Activated CD8-positive, alpha-beta memory T cell treated with anti-CD3 and anti-CD28 coated beads, Interleukin-2, amount 50 U/mL, for 4 hours (primary cell): Measurements from ENCODE around the gene EGFR.

Experiments
- DNase-seq: peaks from one replicate; pipeline ENCODE4 v3.0.0-alpha.2; 2020

EGFR gene

DNA sequence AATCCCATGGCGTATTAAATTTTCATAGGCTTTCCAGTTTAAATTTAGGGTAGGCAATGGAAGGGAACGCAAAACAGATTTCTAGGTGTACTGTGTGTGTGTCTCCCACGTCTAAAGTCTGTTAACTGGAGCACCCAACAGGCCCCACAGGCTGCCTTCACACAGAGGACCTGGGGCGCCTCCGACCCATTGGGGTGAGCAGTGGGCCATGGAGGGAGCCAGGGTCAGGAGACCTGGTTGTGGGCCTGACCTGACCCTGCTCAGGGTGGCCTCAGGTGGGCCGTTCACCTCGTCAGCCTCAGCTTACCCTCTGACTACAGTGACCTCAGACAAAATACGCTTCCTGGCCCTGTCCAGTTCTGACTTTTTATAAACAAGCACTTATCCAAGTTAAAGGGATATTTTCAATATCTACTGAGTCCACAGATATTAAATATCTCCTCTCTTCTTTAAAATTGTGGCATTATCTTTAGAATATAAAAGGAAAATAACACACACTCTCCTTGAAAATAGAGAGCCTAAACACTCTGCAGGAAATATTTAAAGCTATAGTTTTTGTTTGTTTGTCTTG, 159.6 kb downstream of the EGFR start:
- no peak for DNase-seq

DNA sequence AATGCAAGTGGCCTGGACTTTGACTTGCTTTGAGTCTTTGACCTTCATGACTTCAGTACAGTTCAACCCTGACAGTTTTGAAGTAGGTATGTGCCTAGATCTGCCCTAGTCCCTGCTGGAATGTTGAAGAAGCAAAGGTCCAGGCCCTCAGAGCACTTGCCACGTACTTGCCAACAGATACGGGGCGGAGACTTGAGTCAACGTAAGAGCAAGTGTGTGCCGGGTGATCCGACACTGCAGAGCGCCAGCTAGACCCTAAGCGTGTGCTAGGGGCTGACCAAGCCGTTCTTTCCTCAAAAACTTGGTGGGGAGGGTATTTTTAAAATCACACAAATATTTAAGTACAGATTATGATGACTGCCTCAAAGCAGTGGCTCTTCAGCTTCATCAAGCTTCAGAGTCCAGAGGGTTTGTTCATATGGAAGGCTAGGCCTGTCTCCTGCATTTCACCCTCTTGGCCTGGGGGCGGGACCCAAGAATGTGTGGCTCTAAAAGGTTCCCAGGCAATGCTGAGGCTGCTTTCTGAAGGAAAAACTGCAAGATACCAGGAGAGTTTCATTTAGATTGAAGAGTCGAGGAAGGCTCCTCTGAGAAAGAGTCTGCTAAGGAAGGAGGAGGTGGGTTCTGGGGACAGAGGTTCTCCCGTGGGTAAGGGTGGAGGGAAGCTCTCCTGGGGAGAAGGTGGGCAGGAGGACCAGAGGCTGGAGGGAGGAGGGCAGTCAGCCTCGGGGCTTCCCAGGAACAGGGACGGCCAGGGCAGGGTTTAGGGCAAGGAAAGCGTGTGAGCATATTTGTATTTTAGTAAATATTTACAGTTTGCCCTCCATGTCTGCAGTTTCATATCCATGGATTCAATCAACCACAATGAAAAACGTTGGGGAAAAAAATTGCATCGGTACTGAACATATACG, 160.3 kb downstream of the EGFR start:
- no peak for DNase-seq

GRCh38 chr7:55179931-55180682, 161.3 kb downstream of the EGFR start:
- no peak for DNase-seq

- DNase-seq = no peak
These were observed 162.2 kb downstream of the EGFR start for GRCh38 chr7:55180963-55181542.

GRCh38 chr7:55181762-55182161, 162.9 kb downstream of the EGFR start:
- no peak for DNase-seq

DNA sequence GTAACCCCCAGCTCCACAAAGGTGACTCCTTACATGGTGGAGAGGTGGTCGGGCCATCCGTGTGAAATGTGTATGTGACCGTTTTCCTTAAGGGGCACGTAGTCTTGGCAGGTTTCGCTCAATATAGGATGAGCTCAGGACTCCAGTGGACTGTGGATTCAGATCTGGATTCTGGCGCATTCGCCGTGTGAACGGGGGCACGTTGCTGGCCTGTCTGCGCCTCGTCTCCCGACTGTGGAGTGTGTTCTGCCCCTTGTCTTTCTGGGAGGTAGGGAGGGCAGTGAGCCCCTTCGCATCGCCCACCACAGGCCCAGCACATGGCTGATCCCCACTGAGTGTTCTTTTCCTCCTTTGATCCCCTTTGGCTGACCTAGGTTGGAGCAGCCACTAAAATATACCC, 165.1 kb downstream of the EGFR start:
- DNase-seq = no peak

DNA sequence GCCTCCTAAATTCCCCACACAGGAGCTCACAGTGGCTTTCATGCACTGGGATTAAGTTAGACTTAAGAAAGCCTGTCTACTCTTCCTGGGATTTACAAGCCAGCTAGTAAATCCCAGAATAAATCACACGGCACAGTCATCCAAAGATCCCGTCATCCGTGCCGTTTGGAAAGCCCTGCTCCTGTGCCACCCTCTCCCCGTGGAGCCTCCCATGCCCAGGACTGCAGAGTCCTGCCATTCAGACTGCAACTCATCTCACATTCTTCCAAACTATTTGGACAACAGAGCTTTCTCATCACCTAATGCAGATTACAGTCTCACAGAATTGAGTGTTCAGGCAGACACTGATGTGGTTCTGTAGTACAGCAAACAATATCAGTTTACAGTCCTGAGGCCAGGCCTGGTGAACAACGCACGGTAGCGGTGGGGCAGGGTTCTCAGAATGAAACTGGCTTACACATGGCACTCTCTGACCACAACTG, 166.5 kb downstream of the EGFR start:
- DNase-seq = no peak

DNA sequence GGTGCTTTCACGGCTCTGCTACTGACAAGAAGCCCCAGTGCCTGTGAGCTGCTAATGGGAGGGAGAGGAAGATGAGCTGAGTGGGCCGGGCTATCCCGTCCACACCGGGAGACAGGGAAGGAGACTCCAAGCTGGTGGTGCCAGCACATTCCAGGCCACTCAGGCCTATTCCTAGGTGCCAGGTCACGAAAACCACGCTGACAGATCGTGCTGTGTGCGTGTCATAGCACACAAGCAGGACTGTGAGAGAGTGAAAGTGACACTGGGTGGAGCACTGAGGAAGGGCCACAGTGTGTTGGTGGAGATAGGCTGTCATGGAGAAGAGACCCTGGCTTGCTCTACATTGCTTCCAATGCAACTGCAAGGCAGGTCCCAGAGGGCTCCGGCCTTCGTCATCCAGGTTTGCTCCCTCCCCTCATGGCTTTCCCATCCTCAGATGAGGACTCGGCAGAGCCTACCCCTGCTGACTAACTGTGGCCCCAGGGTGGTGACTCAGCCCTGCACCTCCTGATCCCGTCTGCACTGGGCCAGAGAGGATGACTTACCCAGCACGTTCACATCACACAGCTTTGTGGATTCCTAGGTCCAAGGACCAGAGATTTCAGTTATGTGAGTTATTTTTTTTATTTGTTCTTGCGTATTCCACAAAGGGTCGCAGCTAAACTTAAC, 167.3 kb downstream of the EGFR start:
- no peak for DNase-seq

- DNase-seq = no peak
These were observed 169.1 kb downstream of the EGFR start for GRCh38 chr7:55187701-55188491.

DNA sequence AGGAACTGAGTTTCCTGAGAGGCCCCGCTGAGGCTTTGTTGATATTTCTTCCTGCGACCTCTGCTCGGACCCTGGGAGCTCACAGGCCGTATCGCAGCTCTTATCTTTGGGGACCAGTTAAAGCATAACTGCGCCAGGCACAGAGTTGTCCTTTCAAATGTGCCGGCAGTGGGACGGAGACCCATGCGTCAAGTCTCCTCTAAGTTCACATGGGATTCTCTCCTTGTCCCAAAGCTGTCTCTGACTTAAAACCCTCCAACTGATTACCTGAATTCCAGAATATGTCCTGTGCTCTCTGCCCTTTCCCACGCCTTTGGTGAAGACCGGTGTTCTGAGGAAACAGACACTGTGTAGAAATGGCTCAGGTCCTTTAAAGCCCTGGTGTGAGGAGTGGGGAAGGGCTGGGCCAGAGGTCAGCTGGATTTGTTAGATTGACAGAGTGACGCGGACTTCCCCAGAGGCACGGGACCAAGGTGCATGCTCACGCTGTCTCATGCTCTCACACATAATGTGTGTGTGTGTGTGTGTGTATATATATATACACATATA, 169.8 kb downstream of the EGFR start:
- no peak for DNase-seq

DNA sequence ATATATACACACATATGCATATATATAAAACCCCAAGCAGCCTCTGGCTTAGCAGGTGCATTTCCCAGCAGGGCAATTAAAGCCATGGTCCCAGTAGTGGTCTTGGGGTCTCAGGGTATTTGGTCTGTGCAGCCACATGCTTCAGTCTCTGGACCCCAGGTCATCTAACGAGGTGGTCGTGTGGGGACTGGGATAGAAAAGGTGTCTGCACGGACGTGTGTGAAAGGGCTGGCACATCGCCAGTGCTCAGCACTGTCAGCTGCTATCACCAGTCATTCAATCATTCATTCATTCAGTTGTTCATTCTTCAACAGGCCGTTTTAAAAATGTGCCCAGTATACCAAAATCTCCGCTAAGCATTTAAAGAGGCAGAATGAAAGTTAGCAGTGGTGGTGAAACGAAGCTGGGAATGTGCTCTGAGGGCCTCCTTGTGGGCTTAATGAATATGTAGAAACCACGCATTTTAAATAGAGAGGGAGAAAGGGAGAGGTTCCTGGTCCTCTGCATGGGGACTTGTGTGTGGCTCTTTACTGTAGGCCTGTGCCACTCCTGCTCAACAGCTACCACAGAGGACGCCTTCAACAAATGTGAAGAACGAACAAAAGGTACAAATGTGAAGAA, 170.4 kb downstream of the EGFR start:
- DNase-seq = no peak

DNA sequence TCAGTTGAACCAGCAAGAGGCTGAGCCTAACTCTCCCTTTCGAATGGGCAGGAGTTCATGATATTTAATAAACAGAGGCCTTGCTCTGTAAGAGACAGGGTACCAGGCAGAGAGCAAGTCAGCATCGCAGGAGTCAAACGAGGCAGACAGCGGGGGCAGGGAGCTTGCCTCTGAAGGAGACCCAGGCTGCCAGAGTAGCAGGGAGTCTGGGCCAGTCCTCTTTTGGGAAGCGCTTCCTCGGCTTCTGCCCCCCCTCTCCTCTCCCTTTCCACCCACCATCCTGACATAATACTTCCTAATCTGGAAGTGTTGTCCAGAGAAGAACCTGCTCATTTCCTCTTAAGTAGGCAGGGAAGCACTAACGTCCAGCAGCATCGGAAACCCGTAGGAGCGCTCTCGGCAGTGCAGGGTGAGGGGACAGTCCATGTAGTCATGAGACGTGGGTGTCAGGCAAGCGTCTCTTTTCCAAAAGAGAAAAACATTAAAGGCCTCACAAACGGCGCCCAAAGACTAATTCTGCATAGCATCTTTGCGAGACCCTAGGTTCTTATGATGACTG, 171.1 kb downstream of the EGFR start:
- no peak for DNase-seq

DNA sequence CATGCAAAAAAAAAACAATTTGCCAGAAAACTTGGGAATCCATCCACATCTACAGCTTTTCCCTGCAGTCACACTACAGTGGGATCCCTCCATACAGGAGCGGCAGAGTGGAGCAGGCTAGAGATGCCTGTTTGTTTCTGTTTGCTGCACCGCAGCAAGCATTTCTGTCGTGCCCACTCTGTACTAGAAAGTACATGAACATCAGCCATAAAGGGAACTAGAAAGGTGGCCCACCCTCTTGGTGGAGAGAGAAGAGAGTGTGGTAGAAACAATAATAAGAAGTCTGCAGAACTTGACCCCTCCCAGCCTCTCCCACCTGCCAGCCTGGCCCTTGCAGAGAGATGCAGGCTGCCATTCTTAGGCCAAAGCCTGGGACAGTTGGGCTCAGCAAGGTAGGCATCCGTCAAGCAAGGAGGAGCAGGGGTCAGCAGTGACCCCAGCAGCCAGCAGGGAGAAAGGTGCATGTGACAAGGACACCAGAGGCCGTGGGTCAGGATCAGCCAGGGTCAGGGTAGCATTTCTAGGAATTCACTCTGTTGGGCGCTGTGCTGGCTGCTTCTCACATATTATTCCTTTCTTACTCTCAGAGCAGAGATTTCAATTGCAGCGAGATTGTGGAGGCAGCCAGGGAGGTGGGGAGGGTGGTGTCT, 171.8 kb downstream of the EGFR start:
- DNase-seq = no peak

GRCh38 chr7:55191161-55191925, 172.5 kb downstream of the EGFR start:
- DNase-seq = no peak

GRCh38 chr7:55191926-55192692, 173.3 kb downstream of the EGFR start:
- no peak for DNase-seq

GRCh38 chr7:55192723-55193122, 173.9 kb downstream of the EGFR start:
- no peak for DNase-seq

GRCh38 chr7:55193245-55193644, 174.4 kb downstream of the EGFR start:
- DNase-seq = no peak

- DNase-seq = no peak
These were observed 175.7 kb downstream of the EGFR start for GRCh38 chr7:55194522-55194921.
